IPS-NIHi7 (cell line): ENCODE data around the gene PPP1R12B.
"Not testable (repeated sequence)": the region's sequence is repeated elsewhere in the genome, so short reads cannot be mapped to it uniquely, and the experiment has no call there.

Experiments
- DNase-seq: peaks from one replicate; pipeline ENCODE4 v3.0.0; 2012; ENCODE audit warnings: mixed read lengths; ENCODE audit errors: extremely low spot score

The PPP1R12B gene

DNA sequence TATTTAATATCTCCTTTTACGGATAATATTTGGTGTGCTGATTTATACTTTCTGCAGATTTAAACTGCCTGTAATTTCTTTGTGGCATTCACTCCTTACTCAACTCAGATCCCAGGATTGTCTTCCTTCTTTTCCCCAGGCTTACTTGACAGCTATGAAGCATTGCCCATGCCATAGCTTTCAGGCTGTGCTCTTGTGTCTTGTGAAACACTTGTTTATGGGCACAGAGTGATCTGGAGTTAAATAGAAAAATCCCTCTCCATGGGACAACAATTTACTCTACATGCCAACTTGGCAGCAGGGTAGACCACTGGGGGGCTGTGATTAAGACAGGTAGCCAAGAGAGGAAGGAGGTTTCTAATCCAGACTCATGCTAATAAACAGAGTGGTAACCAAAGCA, 57.4 kb downstream of the PPP1R12B start:
- no peak for DNase-seq

GRCh38 chr1:202406896-202407295, 58.4 kb downstream of the PPP1R12B start:
- DNase-seq, result not testable (repeated sequence)

GRCh38 chr1:202407378-202407777, 58.9 kb downstream of the PPP1R12B start:
- not testable (repeated sequence) for DNase-seq

DNA sequence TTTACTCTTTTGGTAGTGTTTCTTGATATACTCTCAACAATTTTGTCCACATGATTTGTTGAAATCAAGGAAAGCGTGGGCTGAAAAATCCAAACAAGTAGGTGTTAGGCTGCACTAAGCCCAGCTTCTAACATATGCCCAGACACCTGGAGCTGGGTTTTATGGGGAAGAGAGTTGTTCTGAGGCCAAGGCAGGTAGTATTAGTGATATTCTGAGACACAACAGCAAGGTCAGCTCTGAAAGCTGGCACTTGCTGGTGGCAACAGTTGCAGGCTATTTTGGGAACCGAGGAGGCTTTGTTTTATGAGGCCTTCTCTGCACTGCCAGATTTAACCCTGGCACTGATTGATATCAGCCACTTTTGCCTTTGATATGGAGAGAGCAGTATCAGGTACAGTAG, 61.8 kb downstream of the PPP1R12B start:
- not testable (repeated sequence) for DNase-seq

DNA sequence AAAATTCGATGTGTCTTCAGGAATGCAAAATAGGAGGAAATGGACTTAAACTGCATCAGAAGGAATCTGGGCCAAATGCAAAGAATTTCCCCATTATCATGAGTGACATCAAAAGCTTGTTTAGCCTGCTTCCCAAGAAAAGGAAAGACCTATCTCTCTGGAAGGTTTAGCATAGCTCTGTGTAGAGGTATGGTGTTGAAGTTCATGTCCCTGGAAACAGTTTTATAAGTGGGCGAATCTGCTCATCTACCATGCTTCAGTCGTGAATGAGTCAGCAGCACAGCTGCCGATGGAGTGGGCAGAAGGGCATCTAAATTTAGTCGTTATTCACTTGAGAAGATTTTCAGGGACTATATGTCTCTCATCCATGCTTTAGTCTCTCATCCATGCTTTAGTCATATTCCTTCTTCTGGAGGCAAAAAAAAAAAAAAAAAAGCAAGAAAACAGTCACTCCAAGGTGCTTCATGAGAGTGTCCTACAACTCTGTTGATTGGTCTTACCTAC, 62.4 kb downstream of the PPP1R12B start:
- not testable (repeated sequence) for DNase-seq

- DNase-seq, result no peak
These were observed 62.9 kb downstream of the PPP1R12B start for GRCh38 chr1:202411422-202411821.

- not testable (repeated sequence) for DNase-seq
These were observed 63.9 kb downstream of the PPP1R12B start for GRCh38 chr1:202412421-202412820.

GRCh38 chr1:202416641-202417040, 68.1 kb downstream of the PPP1R12B start:
- no peak for DNase-seq

DNA sequence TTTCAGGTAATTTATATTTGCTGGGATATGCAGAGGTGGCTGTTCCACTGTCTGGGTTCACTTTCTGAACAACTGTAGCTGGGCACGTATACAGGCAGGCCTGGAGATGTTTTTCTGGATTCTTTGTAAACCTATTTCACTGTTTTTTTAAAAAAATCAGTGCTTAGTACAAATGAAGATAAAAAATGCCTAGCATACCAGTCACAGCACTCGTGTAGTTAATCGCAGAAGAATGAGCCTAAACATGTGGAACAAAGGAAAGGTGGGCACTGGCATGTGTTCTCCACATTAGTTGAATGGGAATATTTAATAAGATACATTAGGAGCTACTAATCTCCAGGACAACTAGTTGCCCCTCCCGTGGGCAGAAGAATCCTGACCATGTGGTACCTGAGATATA, 68.6 kb downstream of the PPP1R12B start:
- not testable (repeated sequence) for DNase-seq

GRCh38 chr1:202417762-202418201, 69.3 kb downstream of the PPP1R12B start:
- not testable (repeated sequence) for DNase-seq

- not testable (repeated sequence) for DNase-seq
These were observed 71.2 kb downstream of the PPP1R12B start for GRCh38 chr1:202419731-202420130.

- DNase-seq, result not testable (repeated sequence)
These were observed 72.1 kb downstream of the PPP1R12B start for GRCh38 chr1:202420422-202421094.

DNA sequence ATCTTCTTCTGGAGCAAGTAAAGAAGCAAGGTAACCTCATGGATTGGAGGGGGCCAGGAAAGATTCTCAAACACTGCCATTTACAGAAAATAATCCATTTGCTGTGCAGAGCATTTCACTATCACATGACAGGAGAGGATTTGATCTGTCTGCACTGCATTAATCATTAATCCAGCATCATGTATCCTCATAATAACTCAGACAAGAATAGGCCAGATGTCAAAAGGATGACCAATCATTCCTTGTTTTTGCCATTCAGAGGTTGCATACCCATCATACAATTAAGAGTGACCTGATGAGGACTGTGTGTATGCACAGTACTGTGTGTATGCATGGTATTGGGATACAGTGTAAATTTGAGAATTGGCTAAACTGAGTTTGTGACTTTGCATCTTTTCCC, 74.2 kb downstream of the PPP1R12B start:
- DNase-seq, result not testable (repeated sequence)

DNA sequence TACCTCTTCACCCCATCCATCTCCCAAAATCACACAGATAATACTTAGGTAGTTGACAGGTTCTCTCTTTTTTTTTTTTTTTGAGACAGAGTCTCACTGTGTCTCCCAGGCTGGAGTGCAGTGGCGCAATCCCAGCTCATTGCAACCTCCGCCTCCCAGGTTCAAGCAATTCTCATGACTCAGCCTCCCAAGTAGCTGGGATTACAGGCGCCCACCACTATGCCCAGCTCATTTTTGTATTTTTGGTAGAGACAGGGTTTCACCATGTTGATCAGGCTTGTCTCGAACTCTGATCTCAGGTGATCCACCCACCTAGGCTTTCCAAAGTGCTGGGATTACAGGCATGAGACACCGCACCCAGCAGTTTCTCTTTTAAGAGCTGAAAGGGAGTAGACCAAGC, 75.8 kb downstream of the PPP1R12B start:
- not testable (repeated sequence) for DNase-seq

- DNase-seq, result not testable (repeated sequence)
These were observed 81.6 kb downstream of the PPP1R12B start for GRCh38 chr1:202430111-202430510.

DNA sequence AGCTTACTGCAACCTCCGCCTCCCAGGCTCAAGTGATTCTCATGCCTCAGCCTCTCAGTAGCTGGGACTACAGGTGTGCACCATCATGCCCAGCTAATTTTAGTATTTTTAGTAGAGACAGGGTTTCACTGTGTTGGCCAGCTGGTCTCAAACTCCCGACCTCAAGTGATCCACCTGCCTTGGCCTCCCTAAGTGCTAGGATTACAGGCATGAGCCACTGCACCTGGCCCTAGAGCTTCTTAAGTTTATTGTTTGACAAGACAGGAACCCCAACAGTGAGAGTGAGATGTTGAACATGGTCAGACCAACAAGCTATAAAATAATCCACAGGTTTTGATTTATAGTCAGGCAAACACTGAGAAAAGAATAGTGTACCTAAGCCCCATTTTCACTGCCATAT, 83.8 kb downstream of the PPP1R12B start:
- not testable (repeated sequence) for DNase-seq

- no peak for DNase-seq
These were observed 84.9 kb downstream of the PPP1R12B start for GRCh38 chr1:202433155-202434043.

DNA sequence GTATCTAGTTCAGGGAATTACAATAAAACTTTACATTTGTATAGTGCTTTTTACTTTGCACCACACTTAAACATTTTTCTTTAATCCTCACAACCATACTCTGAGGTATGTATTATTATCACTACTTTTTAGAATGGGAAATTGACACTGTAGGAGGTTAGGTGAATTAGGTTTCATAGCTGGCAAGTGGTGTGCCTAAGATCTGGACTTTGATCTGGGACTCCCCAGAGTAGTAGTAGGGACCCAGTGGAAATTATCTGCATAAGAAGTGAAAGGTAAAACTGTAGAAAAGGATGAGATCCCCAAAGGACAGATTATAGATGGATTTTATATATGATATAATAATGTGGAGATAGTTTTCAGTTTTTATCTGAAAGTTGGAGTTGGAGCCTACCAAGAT, 85.6 kb downstream of the PPP1R12B start:
- no peak for DNase-seq

DNA sequence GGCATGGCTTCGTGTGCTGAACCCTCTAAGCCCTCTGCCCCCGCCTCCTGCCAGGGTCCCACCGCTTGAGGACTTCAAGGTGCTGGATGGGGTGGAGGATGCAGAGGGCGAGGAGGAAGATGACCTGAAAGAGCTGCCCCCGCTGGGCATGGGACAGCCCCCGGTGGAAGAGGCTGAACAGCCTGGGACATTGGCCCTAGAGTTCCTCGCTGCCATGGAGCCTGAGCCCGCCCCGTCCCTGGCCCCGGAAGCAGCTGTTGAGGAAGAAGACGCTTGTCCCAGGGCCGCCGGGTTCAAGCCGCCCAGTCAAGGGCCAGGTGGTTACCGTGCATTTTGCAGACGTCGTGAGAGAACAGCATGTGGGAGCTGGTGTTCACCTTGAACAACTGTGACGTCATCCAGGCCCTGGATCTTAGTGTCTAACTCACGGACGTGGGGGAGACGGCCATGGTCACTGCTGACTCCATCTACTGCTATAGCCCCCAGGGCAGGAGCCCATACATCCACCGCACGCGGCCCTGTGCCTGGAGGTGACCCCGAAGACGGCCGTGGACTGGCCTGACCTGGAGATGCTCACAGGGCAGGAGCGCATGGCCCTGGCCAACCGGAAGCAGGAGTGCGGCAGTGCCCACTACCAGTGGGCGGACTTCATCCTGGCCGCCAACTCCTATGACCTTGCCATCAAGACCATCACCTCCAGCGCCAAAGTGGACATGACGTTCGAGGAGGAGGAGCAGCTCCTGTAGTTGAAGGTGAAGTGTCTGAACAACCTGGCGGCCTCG, 90.1 kb downstream of the PPP1R12B start:
- DNase-seq, result no peak

- DNase-seq, result no peak
These were observed 90.8 kb downstream of the PPP1R12B start for GRCh38 chr1:202439308-202439707.

- not testable (repeated sequence) for DNase-seq
These were observed 99.6 kb downstream of the PPP1R12B start for GRCh38 chr1:202448140-202448539.

DNA sequence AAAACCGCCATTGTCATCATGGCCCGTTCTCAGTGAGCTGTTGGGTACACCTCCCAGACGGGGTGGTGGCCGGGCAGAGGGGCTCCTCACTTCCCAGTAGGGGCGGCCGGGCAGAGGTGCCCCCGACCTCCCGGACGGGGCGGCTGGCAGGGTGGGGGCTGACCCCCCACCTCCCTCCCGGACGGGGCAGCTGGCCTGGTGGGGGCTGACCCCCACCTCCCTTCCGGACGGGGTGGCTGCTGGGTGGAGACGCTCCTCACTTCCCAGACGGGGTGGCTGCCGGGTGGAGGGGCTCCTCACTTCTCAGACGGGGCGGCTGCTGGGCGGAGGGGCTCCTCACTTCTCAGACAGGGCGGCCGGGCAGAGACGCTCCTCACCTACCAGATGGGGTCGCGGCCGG, 103.1 kb downstream of the PPP1R12B start:
- DNase-seq, result not testable (repeated sequence)
